GM19438 (cell line): ENCODE measurements around the gene LMAN2L.

Experiments used
- ATAC-seq: cut with Tn5 transposase; IDR thresholded peaks from one replicate; pipeline ENCODE4 v1.9.1; 2021; ENCODE audit warnings: low read depth; ENCODE audit not compliant: unreplicated experiment

LMAN2L gene

GRCh38 chr2:96760986-96761832, 21.3 kb upstream of the LMAN2L start:
- ATAC-seq: peak; percentile 14

- ATAC-seq: peak; percentile 75
These were observed 20.4 kb upstream of the LMAN2L start, which contains the start of gene CNNM4 for GRCh38 chr2:96760036-96760985. Gene CNNM4 (plus strand): TSS chr2:96760902. CDS start chr2:96761000, 98 bp downstream.

DNA sequence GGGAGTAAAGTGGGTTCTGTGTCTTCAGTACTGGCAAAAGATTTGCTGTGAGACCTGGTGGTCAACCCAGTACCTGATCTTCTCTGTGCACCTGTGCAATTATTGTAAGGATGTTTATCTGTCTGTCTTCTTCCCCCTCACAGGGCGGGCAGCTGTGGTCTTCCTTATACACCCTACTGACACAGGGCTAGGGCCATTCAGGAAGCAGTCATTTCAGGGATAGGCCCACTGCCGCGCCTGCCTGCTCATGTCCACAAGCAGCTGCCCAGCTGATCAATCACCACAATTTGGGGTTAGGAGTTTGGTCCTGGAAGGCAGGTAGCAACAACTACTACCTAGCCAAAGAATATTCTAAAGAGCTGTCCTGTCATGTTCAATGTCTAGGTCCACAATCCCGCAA, 19.7 kb upstream of the LMAN2L start:
- no peak for ATAC-seq

DNA sequence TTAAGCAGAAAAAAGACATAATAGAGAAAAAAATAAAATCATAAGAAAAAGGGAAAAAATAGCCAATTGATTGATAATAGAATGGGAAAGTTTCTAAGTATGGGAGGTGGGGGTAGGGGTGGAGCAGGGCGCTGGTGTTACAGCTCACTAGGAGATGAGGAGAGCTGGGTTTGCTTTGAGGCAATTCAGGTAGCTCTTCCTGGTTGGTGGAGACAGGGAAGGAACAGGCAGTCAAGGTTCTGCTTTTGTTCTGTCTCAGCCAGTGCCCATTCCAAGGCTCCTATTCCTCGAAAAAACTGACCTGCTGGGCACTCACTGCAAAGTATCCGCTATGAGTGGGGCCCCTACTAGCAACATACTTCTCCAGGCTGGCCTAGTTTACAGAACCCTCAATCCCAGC, 19.1 kb upstream of the LMAN2L start:
- ATAC-seq: no peak

- no peak for ATAC-seq
These were observed 17.6 kb upstream of the LMAN2L start for GRCh38 chr2:96757477-96757860.

DNA sequence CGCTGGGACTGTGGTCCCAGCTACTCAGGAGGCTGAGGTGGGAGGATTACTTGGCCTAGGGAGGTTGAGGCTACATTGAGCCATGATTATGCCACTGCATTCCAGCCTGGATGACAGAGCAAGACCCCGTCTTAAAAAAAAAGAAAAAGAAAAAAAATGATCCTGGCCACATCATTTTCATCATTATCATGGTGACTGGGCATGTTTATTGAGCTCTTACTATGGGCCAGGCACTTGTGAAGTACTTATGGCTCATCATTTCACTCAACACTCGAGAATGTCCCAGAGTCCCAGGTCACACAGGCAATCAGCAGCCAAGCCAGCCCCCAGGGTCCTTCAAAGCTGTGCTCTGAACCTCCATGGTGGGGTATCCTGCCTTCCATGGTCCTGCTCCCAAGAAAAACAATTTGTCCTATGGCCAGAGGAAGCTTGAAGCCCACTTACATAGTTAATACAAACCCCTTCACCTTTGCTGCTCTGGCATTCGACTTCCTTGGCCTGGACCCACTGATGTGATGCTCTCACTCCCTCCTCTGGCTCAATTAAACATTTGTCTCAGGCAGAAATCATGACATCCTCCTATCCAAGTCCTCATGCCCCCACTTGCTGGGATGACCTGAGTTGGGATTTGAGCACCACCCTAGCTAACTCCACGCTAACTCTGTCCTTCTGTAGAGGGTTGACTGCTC, 17.1 kb upstream of the LMAN2L start:
- ATAC-seq: no peak

DNA sequence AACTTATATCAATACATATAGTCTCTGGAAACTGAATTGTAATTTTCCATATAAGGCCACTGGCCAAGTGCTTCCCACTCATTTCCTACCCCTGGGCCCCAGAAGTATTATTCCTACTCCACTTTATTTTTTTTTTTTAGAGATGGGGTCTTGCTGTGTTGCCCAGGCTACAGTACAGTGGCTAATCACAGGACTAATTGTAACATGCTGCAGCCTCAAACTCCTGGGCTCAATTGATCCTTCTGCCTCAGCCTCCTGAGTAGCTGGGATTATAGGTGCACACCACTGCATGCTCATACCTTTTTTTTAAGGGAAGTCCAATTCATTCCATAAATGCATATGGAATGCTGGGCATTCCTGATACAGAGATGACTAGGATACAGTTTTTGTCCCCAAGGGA, 14.5 kb upstream of the LMAN2L start:
- no peak for ATAC-seq

- ATAC-seq: no peak
These were observed 13.9 kb upstream of the LMAN2L start for GRCh38 chr2:96753661-96754282.

DNA sequence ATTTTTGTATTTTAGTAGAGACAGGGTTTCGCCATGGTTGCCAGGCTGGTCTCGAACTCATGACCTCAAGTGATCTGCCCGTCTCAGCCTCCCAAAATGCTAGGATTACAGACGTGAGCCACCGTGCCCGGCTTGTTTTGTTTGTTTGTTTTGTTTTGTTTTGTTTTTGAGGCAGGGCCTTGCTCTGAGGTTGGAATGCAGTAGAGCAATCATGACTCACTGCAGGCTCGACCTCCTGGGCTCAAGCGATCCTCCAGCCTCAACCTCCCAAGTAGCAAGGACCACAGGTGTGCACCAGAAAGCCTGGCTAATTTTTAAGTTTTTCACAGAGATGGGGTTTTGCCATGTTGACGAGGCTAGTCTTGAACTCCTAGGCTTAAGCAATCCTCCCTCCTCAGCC, 11.9 kb upstream of the LMAN2L start:
- no peak for ATAC-seq

GRCh38 chr2:96747061-96747617, 7.3 kb upstream of the LMAN2L start:
- ATAC-seq: no peak

DNA sequence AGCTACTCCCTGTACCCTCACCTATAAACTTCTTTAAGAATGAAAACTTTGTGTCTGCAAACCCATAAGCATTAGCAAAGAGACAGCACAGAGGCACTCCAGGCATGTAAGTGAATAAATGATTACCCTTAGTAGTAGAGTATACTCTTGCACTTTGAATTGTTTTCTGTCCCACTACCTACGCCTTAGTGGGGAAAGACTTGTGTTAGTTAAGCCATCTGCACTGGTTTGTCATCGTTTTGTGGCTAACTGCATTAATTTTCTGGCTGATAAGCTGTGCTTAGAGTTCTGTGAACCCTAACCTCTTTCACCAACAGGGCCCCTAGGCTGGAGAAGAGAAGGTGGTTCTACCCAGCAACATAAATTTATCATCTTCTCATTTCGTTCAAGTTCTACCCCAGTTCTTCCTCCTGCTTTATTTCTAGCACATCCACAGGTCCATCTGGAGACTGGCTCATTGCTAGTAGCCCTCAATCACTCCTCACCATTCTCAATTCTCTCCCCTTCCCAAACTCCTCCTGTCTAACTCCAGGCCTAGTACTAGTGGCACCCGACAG, 710 bp downstream of the LMAN2L start:
- no peak for ATAC-seq

GRCh38 chr2:96737831-96738230, 2.0 kb downstream of the LMAN2L start:
- no peak for ATAC-seq

GRCh38 chr2:96737251-96737650, 2.6 kb downstream of the LMAN2L start:
- ATAC-seq: no peak

- ATAC-seq: no peak
These were observed 4.8 kb downstream of the LMAN2L start for GRCh38 chr2:96734880-96735583.

DNA sequence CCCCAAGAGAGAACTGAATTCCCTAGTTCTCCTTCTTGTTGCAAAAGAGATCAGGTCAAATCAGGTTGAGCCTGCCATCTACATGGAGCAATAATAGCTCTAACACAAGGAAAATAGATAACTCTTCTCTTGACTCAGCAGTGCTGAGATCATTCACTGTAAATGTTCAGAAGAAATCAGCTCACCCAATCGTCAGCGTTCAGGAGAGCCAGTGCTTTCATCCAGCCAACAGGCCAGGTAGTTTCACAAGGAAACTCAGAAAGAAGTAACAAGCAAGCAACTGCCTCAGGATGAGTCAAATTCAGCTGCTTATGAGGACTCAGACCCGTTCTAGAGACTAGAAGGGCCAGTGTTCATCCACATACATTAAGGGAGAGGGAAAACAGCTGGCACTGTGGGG, 5.9 kb downstream of the LMAN2L start:
- ATAC-seq: no peak

DNA sequence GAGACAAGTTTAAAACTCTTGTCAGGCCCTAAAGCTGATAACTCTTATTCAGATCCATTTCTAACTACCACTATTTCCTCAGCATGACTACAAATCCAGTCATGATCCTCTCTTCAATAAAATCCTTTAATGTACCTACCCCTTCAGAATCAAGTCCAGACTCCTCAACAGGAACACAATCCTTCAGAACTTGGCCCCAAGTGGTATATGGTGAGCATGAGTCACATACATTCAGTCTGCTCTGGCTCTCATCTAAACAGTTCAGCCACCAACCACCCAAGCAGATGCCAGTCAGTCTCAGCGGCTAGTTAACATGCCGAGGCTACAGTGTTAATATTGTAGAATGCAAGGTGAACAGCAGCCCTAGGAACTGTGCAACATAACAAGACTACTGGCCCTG, 9.7 kb downstream of the LMAN2L start:
- ATAC-seq: no peak

GRCh38 chr2:96729748-96730147, 10.1 kb downstream of the LMAN2L start:
- no peak for ATAC-seq

DNA sequence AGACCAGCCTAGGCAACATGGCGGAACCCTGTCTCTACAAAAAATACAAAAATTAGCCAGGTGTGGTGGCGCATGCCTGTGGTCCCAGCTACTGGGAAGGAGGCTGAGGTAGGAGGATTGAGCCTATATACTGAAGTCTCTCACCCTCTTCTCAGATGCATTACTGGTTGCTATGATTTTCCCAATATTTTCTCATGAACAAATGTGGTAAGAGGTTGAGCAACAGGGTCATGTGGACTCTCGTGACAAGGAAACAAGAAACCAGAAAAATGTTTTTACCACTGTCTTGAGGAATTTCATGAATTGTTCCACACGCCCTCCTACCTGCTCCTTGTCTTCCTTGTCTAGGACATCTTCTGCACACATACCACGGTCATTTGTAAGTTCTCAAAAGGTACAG, 12.4 kb downstream of the LMAN2L start:
- ATAC-seq: no peak

- no peak for ATAC-seq
These were observed 13.7 kb downstream of the LMAN2L start for GRCh38 chr2:96726131-96726530.
